ENCODE measurements around the gene ASIC4.

DNA sequence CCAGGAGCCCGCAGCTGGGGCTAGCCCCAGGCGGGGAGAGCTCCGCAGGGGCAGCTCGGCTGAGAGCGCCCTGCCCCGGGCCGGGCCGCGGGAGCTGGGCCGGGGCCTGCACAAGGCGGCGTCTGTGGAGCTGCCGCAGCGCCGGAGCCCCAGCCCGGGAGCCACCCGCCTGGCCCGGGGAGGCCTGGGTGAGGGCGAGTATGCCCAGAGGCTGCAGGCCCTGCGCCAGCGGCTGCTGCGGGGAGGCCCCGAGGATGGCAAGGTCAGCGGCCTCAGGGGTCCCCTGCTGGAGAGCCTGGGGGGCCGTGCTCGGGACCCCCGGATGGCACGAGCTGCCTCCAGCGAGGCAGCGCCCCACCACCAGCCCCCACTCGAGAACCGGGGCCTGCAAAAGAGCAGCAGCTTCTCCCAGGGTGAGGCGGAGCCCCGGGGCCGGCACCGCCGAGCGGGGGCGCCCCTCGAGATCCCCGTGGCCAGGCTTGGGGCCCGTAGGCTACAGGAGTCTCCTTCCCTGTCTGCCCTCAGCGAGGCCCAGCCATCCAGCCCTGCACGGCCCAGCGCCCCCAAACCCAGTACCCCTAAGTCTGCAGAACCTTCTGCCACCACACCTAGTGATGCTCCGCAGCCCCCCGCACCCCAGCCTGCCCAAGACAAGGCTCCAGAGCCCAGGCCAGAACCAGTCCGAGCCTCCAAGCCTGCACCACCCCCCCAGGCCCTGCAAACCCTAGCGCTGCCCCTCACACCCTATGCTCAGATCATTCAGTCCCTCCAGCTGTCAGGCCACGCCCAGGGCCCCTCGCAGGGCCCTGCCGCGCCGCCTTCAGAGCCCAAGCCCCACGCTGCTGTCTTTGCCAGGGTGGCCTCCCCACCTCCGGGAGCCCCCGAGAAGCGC is 30.6 kb upstream of the ASIC4 start:
- TF ChIP-seq, protein P1, sequence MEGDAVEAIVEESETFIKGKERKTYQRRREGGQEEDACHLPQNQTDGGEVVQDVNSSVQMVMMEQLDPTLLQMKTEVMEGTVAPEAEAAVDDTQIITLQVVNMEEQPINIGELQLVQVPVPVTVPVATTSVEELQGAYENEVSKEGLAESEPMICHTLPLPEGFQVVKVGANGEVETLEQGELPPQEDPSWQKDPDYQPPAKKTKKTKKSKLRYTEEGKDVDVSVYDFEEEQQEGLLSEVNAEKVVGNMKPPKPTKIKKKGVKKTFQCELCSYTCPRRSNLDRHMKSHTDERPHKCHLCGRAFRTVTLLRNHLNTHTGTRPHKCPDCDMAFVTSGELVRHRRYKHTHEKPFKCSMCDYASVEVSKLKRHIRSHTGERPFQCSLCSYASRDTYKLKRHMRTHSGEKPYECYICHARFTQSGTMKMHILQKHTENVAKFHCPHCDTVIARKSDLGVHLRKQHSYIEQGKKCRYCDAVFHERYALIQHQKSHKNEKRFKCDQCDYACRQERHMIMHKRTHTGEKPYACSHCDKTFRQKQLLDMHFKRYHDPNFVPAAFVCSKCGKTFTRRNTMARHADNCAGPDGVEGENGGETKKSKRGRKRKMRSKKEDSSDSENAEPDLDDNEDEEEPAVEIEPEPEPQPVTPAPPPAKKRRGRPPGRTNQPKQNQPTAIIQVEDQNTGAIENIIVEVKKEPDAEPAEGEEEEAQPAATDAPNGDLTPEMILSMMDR (optimal IDR thresholded peaks at IDR 0.05 in 1 of 3, IDR thresholded peaks at IDR 0.05 in 1 of 3, conservative IDR thresholded peaks at IDR 0.05 in 1 of 3; ENCODE audit: extremely low read depth in 1 of 3, insufficient read depth in 2 of 3, low read length in 3 of 3) = peak in 1 of 3 experiments; percentile 9
- no peak for TF ChIP-seq EZH2 (IDR thresholded peaks at IDR 0.05; ENCODE audit: low read length)
